Occipital lobe (tissue), 2 donors: Measurements from ENCODE around the gene EHD4. TPM values are rescaled to one million over a fixed set of nuclear protein-coding genes. Genes with fewer than 3 reads are reported as not detected.

ENCODE experiments used
- DNase-seq: peaks from one replicate; lab custom pipeline; 2025; lab: John Stamatoyannopoulos, UW
- total RNA-seq: library from RNA; depleted of rRNA; stranded (reverse); fragments of >200 nt; gene quantifications from one replicate; pipeline ENCODE4 v1.2.3, GENCODE V29; 2014

Gene EHD4
- total RNA-seq, 1 donor from 2014 or later: 2.2 TPM

GRCh38 chr15:41995476-41995855 lies 23.1 kb upstream of the EHD4 start:
- no peak for DNase-seq

GRCh38 chr15:41994772-41995475 lies 22.6 kb upstream of the EHD4 start:
- no peak for DNase-seq

GRCh38 chr15:41994171-41994650 lies 21.9 kb upstream of the EHD4 start:
- DNase-seq: no peak

GRCh38 chr15:41993472-41994170 lies 21.3 kb upstream of the EHD4 start:
- no peak for DNase-seq

- no peak for DNase-seq
Measured at GRCh38 chr15:41992803-41993190, 20.4 kb upstream of the EHD4 start.

GRCh38 chr15:41992151-41992802 lies 19.9 kb upstream of the EHD4 start:
- DNase-seq: no peak

GRCh38 chr15:41990691-41991090 lies 18.3 kb upstream of the EHD4 start:
- no peak for DNase-seq

GRCh38 chr15:41990243-41990605 lies 17.9 kb upstream of the EHD4 start:
- no peak for DNase-seq

GRCh38 chr15:41989573-41990242 lies 17.4 kb upstream of the EHD4 start:
- peak; percentile 62 for DNase-seq

- DNase-seq: no peak
Measured at GRCh38 chr15:41988896-41989572, 16.7 kb upstream of the EHD4 start.

GRCh38 chr15:41987925-41988275 lies 15.5 kb upstream of the EHD4 start:
- DNase-seq: no peak

GRCh38 chr15:41987246-41987924 lies 15.0 kb upstream of the EHD4 start:
- DNase-seq: no peak

GRCh38 chr15:41985236-41986160 lies 13.1 kb upstream of the EHD4 start:
- DNase-seq: no peak

GRCh38 chr15:41984622-41985021 lies 12.3 kb upstream of the EHD4 start:
- no peak for DNase-seq

- no peak for DNase-seq
Measured at GRCh38 chr15:41983621-41984571, 11.5 kb upstream of the EHD4 start.

- no peak for DNase-seq
Measured at GRCh38 chr15:41983221-41983620, 10.9 kb upstream of the EHD4 start.

GRCh38 chr15:41982133-41982930 lies 10.0 kb upstream of the EHD4 start:
- DNase-seq: no peak
